MM.1S (cell line): Measurements from ENCODE around the gene ARHGEF11.

Experiments used
- EZH2 ChIP-seq: fragments of 300-600 bp; sonication (generic); optimal IDR thresholded peaks from 2 replicates; pipeline ENCODE3; 2017; ENCODE audit warnings: low read depth, mild to moderate bottlenecking, antibody characterized with exemption, low read length, mixed read lengths
- EZH2phosphoT487 ChIP-seq: fragments of 300-600 bp; sonication (generic); IDR thresholded peaks from 2 replicates; pipeline ENCODE4 v1.6.1; 2018; ENCODE audit warnings: antibody characterized with exemption, low read length
- TF ChIP-seq, protein P1 (sequence below): fragments of 300-600 bp; sonication (generic); IDR thresholded peaks from 2 replicates; pipeline ENCODE4 v1.5.1; 2016; ENCODE audit warnings: antibody characterized with exemption, low read length, mixed read lengths

DNA sequence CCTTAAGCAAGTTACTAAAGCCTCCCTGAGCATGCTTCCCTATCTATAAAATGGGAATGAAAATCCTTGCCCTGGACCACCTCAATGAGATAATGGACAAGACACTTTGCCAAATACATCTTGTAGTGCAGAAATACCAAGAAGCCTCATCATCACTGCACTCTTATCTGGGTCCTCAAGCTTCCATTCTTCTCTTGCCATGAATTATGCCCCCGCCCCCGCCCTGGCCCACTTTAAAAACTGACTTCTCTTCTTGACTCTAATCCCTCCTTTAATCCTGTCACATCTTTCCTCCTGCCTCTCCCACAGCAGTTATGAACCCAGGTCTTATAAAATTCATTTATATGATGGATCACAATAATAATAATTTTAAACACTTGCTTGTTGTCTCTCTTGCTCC lies 14.8 kb downstream of the ARHGEF11 start:
- TF ChIP-seq, protein P1, sequence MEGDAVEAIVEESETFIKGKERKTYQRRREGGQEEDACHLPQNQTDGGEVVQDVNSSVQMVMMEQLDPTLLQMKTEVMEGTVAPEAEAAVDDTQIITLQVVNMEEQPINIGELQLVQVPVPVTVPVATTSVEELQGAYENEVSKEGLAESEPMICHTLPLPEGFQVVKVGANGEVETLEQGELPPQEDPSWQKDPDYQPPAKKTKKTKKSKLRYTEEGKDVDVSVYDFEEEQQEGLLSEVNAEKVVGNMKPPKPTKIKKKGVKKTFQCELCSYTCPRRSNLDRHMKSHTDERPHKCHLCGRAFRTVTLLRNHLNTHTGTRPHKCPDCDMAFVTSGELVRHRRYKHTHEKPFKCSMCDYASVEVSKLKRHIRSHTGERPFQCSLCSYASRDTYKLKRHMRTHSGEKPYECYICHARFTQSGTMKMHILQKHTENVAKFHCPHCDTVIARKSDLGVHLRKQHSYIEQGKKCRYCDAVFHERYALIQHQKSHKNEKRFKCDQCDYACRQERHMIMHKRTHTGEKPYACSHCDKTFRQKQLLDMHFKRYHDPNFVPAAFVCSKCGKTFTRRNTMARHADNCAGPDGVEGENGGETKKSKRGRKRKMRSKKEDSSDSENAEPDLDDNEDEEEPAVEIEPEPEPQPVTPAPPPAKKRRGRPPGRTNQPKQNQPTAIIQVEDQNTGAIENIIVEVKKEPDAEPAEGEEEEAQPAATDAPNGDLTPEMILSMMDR, result no peak
- TF ChIP-seq EZH2phosphoT487 (no peak), EZH2 (no peak)
